GM12801 (cell line): ENCODE results near the gene GPR158.

Experiments
- CTCF ChIP-seq: IDR thresholded peaks from one replicate; pipeline ENCODE4 v1.5.1; 2011; ENCODE audit warnings: control low read depth; ENCODE audit not compliant: insufficient read length; ENCODE audit errors: extremely low read depth

GPR158 gene

GRCh38 chr10:25257646-25258045 is 82.8 kb downstream of the GPR158 start:
- no peak for TF ChIP-seq CTCF

- TF ChIP-seq CTCF = no peak
These were observed 86.3 kb downstream of the GPR158 start for GRCh38 chr10:25261110-25261509.

- TF ChIP-seq CTCF = no peak
These were observed 86.8 kb downstream of the GPR158 start for GRCh38 chr10:25261558-25261957.

GRCh38 chr10:25263931-25264330 is 89.1 kb downstream of the GPR158 start:
- TF ChIP-seq CTCF = no peak

GRCh38 chr10:25278180-25278579 is 103.4 kb downstream of the GPR158 start:
- no peak for TF ChIP-seq CTCF

- no peak for TF ChIP-seq CTCF
These were observed 105.3 kb downstream of the GPR158 start for GRCh38 chr10:25280076-25280475.

GRCh38 chr10:25280573-25280972 is 105.8 kb downstream of the GPR158 start:
- TF ChIP-seq CTCF = no peak

- no peak for TF ChIP-seq CTCF
These were observed 111.0 kb downstream of the GPR158 start for GRCh38 chr10:25285809-25286208.
